ENCODE data around the gene FOXQ1. TPM values are rescaled to one million over a fixed set of nuclear protein-coding genes. Genes with fewer than 3 reads are reported as not detected.
A peak's percentile ranks its signal among the peaks of the same experiment; 100 is the strongest.
"Not testable (repeated sequence)": the region's sequence is repeated elsewhere in the genome, so short reads cannot be mapped to it uniquely, and the experiment has no call there.

FOXQ1 gene
- total and polyA plus RNA-seq, 2 of the 13 experiments (the other 11 are each of a cell fraction or from before 2014, with no cell fraction given), result 35.2 to 39.8 TPM

DNA sequence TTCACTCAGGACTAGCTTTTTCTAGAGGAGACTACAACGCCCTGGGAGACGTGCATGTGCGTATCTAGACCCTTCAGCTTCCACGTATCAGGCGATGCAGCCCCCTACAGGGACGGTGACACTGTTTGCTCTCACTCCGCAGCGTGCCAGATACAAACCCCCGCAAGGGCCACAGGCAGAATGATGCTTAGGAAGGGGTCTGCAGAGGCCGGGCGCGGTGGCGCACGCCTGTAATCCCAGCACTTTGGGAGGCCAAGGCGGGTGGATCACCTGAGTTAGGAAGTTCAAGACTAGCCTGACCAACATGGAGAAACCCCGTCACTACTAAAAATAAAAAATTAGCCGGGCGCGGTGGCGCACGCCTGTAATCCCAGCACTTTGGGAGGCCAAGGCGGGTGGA, 6.7 kb downstream of the FOXQ1 start:
- BruUV-seq (replicated peaks); H3K27me3 ChIP-seq (ENCODE audit: control insufficient read depth in 1 of 2, insufficient read depth in 2 of 2, low read length in 2 of 2); H3K4me2 ChIP-seq (ENCODE audit: low read depth, low read length); H3K27ac ChIP-seq (ENCODE audit: extremely low read length, insufficient read depth, low read length); H2AFZ ChIP-seq (ENCODE audit: low read length); H3K4me3 ChIP-seq (replicated peaks in 1 of 3; ENCODE audit: insufficient read depth in 1 of 3, low read depth in 2 of 3, low read length in 3 of 3); H3K9me3 ChIP-seq (ENCODE audit: low read length); ATAC-seq; DNase-seq (ENCODE audit: low spot score); H3K36me3 ChIP-seq (replicated peaks in 1 of 2; ENCODE audit: control insufficient read depth in 1 of 2, insufficient read depth in 2 of 2, low read length in 2 of 2); CTCF ChIA-PET (ENCODE audit: low intra/inter-chr PET ratio, low total read pairs); in situ Hi-C loops (cut with HindIII; ENCODE audit: extremely low pct_ligation_motif_present, low pct_unique_long_range_greater_than_20kb); intact Hi-C loops (cut with micrococcal nuclease; ENCODE audit: unreplicated experiment); H3K9ac ChIP-seq (ENCODE audit: insufficient read depth, low read depth, low read length); FAIRE-seq: not testable (repeated sequence)
- Histone ChIP-seq H4K20me1 (ENCODE audit: insufficient read depth, low read length) (peaks cover 15% of the 10 kb centered on the region), H3K4me1 (ENCODE audit: insufficient read depth, low read length) (peaks cover 55% of the 10 kb centered on the region), H3K79me2 (ENCODE audit: insufficient read depth, low read length) (peaks cover 22% of the 10 kb centered on the region)
- 92% methylated on average over 15 of the region's 22 CpGs for WGBS (ENCODE audit: low lambda C conversion rate)
- POLR2A ChIA-PET, result interaction anchor here (1.0 to 12.0 kb wide), 5 partner anchors 16 to 418 kb away, joined by 5 to 900 read pairs (median 284); no protein-coding TSS in a partner anchor

DNA sequence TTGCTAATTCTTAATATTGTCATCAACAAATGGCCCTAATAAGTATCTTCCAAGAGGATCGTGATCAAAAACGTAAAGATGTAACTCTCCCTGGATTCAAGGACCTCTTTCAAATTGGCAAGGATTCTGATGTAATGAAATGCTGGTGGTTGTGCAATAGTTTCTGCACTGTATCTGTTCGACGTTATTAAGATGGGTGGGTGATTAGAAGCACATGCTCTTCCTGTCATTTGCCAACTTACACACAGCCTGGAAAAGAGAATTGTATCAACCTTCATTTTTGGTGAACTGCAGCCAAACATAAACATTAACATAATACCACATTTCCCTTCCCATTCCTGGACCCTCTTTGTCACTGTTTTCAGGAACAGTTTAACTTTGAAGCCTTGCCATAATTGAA, 9.8 kb downstream of the FOXQ1 start:
- Histone ChIP-seq H3K79me2 (ENCODE audit: insufficient read depth, low read length) (no peaks in the 10 kb centered on the region), H3K9ac (ENCODE audit: insufficient read depth, low read depth, low read length) (no peak overlapping the region), H3K4me2 (ENCODE audit: low read depth, low read length) (0 out of 2 replicates have a peak overlapping the region, but pooled peaks have one; percentile 32), H3K9me3 (ENCODE audit: low read length) (no peaks in the 10 kb centered on the region), H3K4me1 (ENCODE audit: insufficient read depth, low read length) (peaks cover 70% of the 10 kb centered on the region), H2AFZ (ENCODE audit: low read length) (no peak overlapping the region), H3K4me3 (replicated peaks in 1 of 3; ENCODE audit: insufficient read depth in 1 of 3, low read depth in 2 of 3, low read length in 3 of 3) (no peak overlapping the region), H4K20me1 (ENCODE audit: insufficient read depth, low read length) (no peaks in the 10 kb centered on the region), H3K36me3 (replicated peaks in 1 of 2; ENCODE audit: control insufficient read depth in 1 of 2, insufficient read depth in 2 of 2, low read length in 2 of 2) (no peaks in the 10 kb centered on the region), H3K27me3 (ENCODE audit: control insufficient read depth in 1 of 2, insufficient read depth in 2 of 2, low read length in 2 of 2) (no peaks in the 10 kb centered on the region), H3K27ac (ENCODE audit: extremely low read length, insufficient read depth, low read length) (peak overlapping the region; percentile 41)
- FAIRE-seq, result no peak
- POLR2A ChIA-PET, result interaction anchor here (1.5 to 8.2 kb wide), 4 partner anchors 9 to 267 kb away, joined by 5 to 269 read pairs (median 102); partner anchors contain the start of gene FOXQ1
- CTCF ChIA-PET (ENCODE audit: low intra/inter-chr PET ratio, low total read pairs), result no interaction called here
- intact Hi-C loops (cut with micrococcal nuclease; ENCODE audit: unreplicated experiment) (no loop called here), in situ Hi-C loops (cut with HindIII; ENCODE audit: extremely low pct_ligation_motif_present, low pct_unique_long_range_greater_than_20kb) (no loop called here)
- 5% methylated on average over 4 of the region's 4 CpGs for WGBS (ENCODE audit: low lambda C conversion rate)
- no peak for ATAC-seq
- no peak for DNase-seq (ENCODE audit: low spot score)
- no TSS peak for BruUV-seq (replicated peaks)
- TF ChIP-seq ZNF263 (CRISPR knock-in tag; IDR thresholded peaks at IDR 0.05) (no peak), MTA3 (CRISPR knock-in tag; IDR thresholded peaks at IDR 0.05) (no peak), FOXA3 (CRISPR knock-in tag; IDR thresholded peaks at IDR 0.05) (0 out of 2 replicates have a peak, but pooled peaks have one; percentile 21), ZNF33B (CRISPR knock-in tag; IDR thresholded peaks at IDR 0.05) (no peak), NFYC (CRISPR knock-in tag; IDR thresholded peaks at IDR 0.05) (no peak), FOXK2 (IDR thresholded peaks at IDR 0.05) (no peak), ZBTB20 (CRISPR knock-in tag; IDR thresholded peaks at IDR 0.05; ENCODE audit: borderline replicate concordance, low read depth) (no peak), ZBTB21 (CRISPR knock-in tag; IDR thresholded peaks at IDR 0.05) (no peak), ZNF12 (CRISPR knock-in tag; IDR thresholded peaks at IDR 0.05) (peak; percentile 76; the same call in 1 of the 2 replicates), HDAC2 (CRISPR knock-in tag; IDR thresholded peaks at IDR 0.05) (no peak)
- TF ChIP-seq, protein P1, sequence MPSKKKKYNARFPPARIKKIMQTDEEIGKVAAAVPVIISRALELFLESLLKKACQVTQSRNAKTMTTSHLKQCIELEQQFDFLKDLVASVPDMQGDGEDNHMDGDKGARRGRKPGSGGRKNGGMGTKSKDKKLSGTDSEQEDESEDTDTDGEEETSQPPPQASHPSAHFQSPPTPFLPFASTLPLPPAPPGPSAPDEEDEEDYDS (CRISPR knock-in tag; IDR thresholded peaks at IDR 0.05), result no peak
- TF ChIP-seq, protein P2, sequence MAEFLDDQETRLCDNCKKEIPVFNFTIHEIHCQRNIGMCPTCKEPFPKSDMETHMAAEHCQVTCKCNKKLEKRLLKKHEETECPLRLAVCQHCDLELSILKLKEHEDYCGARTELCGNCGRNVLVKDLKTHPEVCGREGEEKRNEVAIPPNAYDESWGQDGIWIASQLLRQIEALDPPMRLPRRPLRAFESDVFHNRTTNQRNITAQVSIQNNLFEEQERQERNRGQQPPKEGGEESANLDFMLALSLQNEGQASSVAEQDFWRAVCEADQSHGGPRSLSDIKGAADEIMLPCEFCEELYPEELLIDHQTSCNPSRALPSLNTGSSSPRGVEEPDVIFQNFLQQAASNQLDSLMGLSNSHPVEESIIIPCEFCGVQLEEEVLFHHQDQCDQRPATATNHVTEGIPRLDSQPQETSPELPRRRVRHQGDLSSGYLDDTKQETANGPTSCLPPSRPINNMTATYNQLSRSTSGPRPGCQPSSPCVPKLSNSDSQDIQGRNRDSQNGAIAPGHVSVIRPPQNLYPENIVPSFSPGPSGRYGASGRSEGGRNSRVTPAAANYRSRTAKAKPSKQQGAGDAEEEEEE (CRISPR knock-in tag; IDR thresholded peaks at IDR 0.05; ENCODE audit: borderline replicate concordance), result no peak
- TF ChIP-seq, protein P3, sequence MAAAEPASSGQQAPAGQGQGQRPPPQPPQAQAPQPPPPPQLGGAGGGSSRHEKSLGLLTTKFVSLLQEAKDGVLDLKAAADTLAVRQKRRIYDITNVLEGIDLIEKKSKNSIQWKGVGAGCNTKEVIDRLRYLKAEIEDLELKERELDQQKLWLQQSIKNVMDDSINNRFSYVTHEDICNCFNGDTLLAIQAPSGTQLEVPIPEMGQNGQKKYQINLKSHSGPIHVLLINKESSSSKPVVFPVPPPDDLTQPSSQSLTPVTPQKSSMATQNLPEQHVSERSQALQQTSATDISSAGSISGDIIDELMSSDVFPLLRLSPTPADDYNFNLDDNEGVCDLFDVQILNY (CRISPR knock-in tag; conservative IDR thresholded peaks at IDR 0.05), result no peak
